Fibroblast of pulmonary artery (primary cell): ENCODE results near the gene STARD5.
A peak's percentile ranks its signal among the peaks of the same experiment; 100 is the strongest.
"Not testable (repeated sequence)": the region's sequence is repeated elsewhere in the genome, so short reads cannot be mapped to it uniquely, and the experiment has no call there.

Source experiments
- DNase-seq: peaks from one replicate; pipeline ENCODE4 v3.0.0-alpha.2; 2010; ENCODE audit warnings: low read depth
- H3K4me3 ChIP-seq: replicated peaks from 2 replicates; pipeline ENCODE4 v1.5.1; 2011; ENCODE audit warnings: low read depth, mild to moderate bottlenecking, control low read depth, low read length, moderate library complexity
- TF ChIP-seq, protein P1 (sequence below): IDR thresholded peaks from 2 replicates; pipeline ENCODE4 v1.5.1; 2011; ENCODE audit warnings: mild to moderate bottlenecking, control low read depth, low read length, inconsistent platforms; ENCODE audit errors: missing control alignments

STARD5 gene

DNA sequence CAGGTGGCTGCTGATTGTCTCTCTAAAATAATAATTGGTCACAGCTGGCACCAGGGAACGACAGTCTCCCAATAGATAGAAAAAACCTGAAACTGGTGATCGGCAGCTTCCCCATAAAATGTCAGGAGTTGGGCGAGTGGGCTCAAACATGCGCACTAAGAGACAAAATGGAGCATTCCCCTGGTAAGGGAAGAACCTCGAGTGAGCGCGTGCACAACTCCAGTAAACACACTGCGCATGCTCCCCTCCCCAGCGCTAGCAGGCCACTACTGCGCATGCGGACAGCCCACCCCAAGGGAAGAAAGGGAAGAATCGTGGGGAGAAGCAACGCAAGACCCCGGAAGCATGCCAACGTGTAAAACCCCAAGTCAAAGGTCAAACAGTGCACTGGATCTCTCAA is 7.7 kb upstream of the STARD5 start:
- no peak overlapping the region for H3K4me3 ChIP-seq
- TF ChIP-seq, protein P1, sequence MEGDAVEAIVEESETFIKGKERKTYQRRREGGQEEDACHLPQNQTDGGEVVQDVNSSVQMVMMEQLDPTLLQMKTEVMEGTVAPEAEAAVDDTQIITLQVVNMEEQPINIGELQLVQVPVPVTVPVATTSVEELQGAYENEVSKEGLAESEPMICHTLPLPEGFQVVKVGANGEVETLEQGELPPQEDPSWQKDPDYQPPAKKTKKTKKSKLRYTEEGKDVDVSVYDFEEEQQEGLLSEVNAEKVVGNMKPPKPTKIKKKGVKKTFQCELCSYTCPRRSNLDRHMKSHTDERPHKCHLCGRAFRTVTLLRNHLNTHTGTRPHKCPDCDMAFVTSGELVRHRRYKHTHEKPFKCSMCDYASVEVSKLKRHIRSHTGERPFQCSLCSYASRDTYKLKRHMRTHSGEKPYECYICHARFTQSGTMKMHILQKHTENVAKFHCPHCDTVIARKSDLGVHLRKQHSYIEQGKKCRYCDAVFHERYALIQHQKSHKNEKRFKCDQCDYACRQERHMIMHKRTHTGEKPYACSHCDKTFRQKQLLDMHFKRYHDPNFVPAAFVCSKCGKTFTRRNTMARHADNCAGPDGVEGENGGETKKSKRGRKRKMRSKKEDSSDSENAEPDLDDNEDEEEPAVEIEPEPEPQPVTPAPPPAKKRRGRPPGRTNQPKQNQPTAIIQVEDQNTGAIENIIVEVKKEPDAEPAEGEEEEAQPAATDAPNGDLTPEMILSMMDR = no peak
- DNase-seq = no peak

DNA sequence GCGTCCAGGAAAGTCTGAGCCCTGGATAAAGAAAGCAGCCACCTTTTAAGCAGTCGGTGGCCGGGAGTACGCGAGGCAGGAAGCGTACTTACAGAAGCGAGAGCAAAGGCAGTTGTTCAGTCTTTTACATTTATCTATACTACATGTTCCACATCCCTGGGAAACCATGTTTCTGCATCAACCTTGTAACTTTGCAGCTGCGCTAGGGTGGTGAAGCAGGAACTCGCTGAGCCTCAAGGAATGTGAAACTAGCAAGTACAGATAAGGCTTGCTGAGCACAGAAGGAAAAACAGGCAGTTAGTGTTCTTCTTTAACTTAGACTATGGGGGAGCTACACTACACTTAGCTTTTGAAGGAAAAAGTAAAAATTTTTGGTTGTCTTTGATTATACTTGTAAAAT is 7.2 kb upstream of the STARD5 start:
- H3K4me3 ChIP-seq = not testable (repeated sequence)
- peak; percentile 73 for DNase-seq

DNA sequence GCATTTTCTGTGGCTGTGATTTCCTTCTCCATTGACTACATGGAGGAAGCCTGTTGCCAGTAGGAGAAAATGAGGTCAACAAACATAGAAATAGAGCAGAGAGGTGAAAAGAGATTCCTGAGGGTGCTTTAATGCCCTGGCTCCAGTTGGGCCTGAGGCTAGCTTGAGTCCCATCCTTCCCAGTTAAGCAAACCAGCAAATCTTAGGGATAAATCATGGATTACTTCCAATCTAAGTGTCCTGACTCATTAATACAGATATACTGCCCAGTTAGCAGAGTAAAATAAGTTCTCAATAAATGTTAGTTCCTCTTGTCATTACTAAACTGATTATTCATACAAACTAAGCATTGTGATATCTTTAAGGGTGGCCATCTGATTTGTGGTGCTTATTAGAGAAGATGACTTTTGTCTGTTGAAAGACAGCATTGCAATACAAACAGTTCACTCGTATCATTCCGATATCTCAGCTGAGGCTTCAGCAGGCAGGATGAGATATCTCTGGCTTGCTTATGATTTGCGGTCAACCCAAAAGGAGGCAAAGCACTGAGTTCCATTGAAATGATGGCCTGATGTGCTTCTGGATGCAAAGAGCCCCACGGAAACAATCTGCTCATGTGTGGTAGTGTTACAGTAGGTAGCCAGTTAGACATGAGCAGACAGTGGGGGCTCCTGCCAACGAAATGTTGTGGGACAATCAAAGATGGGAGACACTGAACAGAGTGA is 6.6 kb upstream of the STARD5 start:
- no peak overlapping the region for H3K4me3 ChIP-seq
- TF ChIP-seq, protein P1 = no peak
- DNase-seq = no peak

DNA sequence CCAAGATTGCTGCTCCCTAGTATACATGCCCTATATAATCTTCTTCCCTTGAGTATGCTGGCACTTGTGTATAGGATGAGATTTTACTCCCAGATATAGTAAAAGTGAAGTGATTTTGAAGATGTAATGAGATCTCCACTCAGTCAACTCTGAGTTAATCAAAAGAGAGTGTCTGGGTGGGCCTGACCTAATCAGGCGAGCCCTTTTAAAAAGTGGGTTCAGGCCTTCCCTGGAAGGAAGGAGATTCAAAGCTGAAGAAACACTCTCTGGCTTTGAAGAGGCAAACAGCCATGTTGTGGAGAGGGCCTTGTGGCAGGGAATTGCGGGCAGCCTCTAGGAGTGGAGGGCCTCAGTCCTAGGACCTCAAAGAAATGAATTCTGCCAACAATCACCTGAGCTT is 5.5 kb upstream of the STARD5 start:
- TF ChIP-seq, protein P1 = no peak

DNA sequence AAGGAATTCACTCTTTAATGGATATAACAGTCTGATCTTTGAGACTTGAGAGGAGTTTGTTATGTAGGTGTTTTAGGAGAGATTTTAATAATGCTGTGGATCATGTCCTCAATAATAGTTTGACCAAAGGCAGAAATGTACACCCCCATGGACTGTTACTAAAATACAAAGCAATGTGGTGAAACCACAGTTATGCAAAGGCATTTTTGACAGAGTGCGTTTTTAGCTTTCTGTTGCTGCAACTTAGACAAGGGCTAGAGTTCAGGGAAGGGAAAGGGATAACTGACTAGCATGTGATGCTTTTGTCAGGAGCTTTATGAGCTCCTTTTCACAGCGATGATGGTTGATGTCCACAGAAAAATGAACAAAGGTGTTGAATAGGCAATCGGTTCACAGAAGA is 3.6 kb upstream of the STARD5 start:
- DNase-seq = peak; percentile 86
- H3K4me3 ChIP-seq = no peak overlapping the region
- TF ChIP-seq, protein P1 = no peak

More for the DNA sequence above, 5.5 kb upstream of the STARD5 start:
- H3K4me3 ChIP-seq = no peak overlapping the region
- no peak for DNase-seq

DNA sequence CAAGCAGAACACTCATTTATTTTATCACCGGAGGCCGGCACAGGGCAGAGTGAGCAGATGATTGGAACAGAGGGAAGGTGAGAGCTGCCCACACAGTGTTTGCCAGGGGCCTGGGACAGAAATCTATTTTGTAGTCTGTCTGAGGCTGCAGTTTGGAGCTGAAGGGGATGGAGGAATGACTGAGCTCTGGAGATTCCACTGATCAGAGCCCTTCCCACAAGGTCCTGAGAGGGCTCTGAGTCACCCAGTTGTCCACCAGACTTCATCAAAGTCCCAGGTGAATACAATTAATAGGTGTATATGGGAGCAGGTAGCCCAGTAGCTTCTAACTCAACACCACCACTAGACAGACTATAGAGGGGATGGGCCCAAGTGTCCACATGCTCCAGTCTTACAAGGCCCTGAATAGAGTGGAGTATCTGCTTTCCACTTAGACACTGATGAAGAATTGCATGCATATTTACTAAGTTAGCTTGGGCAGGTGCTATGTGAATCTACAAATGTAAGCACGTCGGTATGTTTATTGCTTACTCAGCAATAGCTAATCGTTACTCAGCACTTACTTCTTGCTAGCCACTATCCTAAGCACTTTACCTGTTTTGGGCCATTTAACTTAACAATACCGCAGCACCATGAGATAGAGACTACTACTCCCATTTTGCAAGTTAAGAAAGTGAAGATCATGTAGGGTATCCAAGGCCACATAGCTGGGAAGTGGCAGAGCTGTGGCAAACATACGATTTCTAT is 2.7 kb upstream of the STARD5 start:
- TF ChIP-seq, protein P1 = no peak
- no peak for DNase-seq
- H3K4me3 ChIP-seq = no peak overlapping the region

DNA sequence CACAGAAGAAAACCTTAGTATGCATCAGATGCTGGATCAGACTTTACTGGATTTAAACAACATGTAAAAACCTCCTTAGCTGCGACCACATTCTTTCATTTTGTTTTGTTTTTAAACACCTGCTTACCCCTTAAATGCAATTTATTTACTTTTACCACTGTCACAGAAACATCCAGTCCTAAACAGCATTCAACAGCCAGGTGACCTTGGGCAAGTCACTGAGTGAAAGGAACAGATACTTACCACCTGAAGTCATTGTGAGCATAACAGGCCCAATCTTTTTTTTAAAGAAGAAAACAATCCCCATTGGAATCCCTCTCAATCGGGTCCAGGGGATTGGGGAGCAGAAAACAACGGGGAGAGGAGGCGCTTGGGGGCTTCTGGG is 390 bp downstream of the STARD5 start:
- peak overlapping the region; percentile 82 for H3K4me3 ChIP-seq
- TF ChIP-seq, protein P1 = no peak
- no peak for DNase-seq
